Measurements from ENCODE around the gene CEP112. TPM values are rescaled to one million over a fixed set of nuclear protein-coding genes. Genes with fewer than 3 reads are reported as not detected.

CEP112 gene
- total and polyA plus RNA-seq, 2 of the 8 experiments (the other 6 are each of a cell fraction or from before 2014, with no cell fraction given) = 0.62 to 3.1 TPM

GRCh38 chr17:66171692-66172091 is 20.2 kb downstream of the CEP112 start:
- no peak overlapping the region for H3K27ac ChIP-seq (ENCODE audit: low read depth, low read length)
- H2BK5ac ChIP-seq (ENCODE audit: low read depth, low read length) = no peak overlapping the region
- no peak overlapping the region for H3K4ac ChIP-seq (replicated peaks; ENCODE audit: insufficient read length, low read depth, low read length)
- H3K9ac ChIP-seq (replicated peaks in 1 of 4; ENCODE audit: extremely low read depth in 1 of 4, low read depth in 3 of 4, low read length in 3 of 4) = no peak overlapping the region
- H3K4me2 ChIP-seq (ENCODE audit: insufficient read depth in 1 of 2, low read depth in 2 of 2, low read length in 2 of 2) = no peak overlapping the region
- H3K36me3 ChIP-seq (ENCODE audit: control insufficient read depth in 2 of 4, insufficient read depth in 4 of 4, low read length in 3 of 4) = no peaks in the 10 kb centered on the region
- no peak overlapping the region for H2AFZ ChIP-seq (ENCODE audit: low read length)
- no peak overlapping the region for H2BK20ac ChIP-seq (ENCODE audit: low read length)
- 82% methylated on average over 3 of the region's 3 CpGs; no CpG with 5 or more reads in 1 of the 2 experiments for WGBS, 2 experiments (ENCODE audit: extremely low coverage in 1 of 2, insufficient coverage in 1 of 2, insufficient read length in 1 of 2, insufficient replicate concordance in 2 of 2, low coverage in 1 of 2, low lambda C conversion rate in 2 of 2, missing lambda C conversion rate in 1 of 2)
- no peaks in the 10 kb centered on the region for H4K20me1 ChIP-seq (replicated peaks in 1 of 2; ENCODE audit: control insufficient read depth in 1 of 2, insufficient read depth in 2 of 2, low read length in 2 of 2)
- H2BK120ac ChIP-seq (replicated peaks; ENCODE audit: low read depth, low read length) = no peak overlapping the region
- H3K18ac ChIP-seq (ENCODE audit: extremely low read depth, low read length) = no peak overlapping the region
- no peak overlapping the region for H3K14ac ChIP-seq (ENCODE audit: insufficient read length)
- H3K4me3 ChIP-seq (ENCODE audit: extremely low read depth in 1 of 4, insufficient read depth in 2 of 4, low read depth in 3 of 4, low read length in 4 of 4) = no peak overlapping the region
- H3K23ac ChIP-seq (ENCODE audit: insufficient read length) = no peak overlapping the region
- H2BK15ac ChIP-seq (ENCODE audit: low read length) = no peak overlapping the region
- H3K9me3 ChIP-seq (ENCODE audit: insufficient read depth in 2 of 2, low read depth in 1 of 2, low read length in 1 of 2) = no peaks in the 10 kb centered on the region
- no peak overlapping the region for H2AK5ac ChIP-seq (ENCODE audit: low read depth, low read length)
- CTCF ChIA-PET (ENCODE audit: partially characterized antibody) = interaction anchor here (1.0 kb wide), 1 partner anchor 16 kb away, joined by 4 read pairs; no protein-coding TSS in a partner anchor
- H3K79me1 ChIP-seq (ENCODE audit: low read depth, low read length) = no peaks in the 10 kb centered on the region
- H4K5ac ChIP-seq (ENCODE audit: insufficient read length, low read depth, low read length) = no peak overlapping the region
- H3K23me2 ChIP-seq (ENCODE audit: low read depth, low read length) = no peaks in the 10 kb centered on the region
- POLR2A ChIA-PET (ENCODE audit: partially characterized antibody) = no interaction called here
- DNase-seq (ENCODE audit: low read depth in 1 of 2, low spot score in 2 of 2) (no peak), FAIRE-seq (no peak)
- H3K56ac ChIP-seq (replicated peaks; ENCODE audit: insufficient read length, low read depth, low read length) = no peak overlapping the region
- no peak overlapping the region for H4K8ac ChIP-seq (ENCODE audit: extremely low read depth, insufficient read depth, low read length)
- H2BK12ac ChIP-seq (ENCODE audit: low read depth, low read length) = no peak overlapping the region
- H3K27me3 ChIP-seq (replicated peaks in 1 of 4; ENCODE audit: control insufficient read depth in 3 of 4, extremely low read depth in 1 of 4, insufficient read depth in 3 of 4, low read length in 3 of 4) = no peaks in the 10 kb centered on the region
- no peak overlapping the region for H4K91ac ChIP-seq (replicated peaks; ENCODE audit: insufficient read length, low read length)
- no peaks in the 10 kb centered on the region for H3K4me1 ChIP-seq (replicated peaks in 1 of 4; ENCODE audit: control insufficient read depth in 3 of 4, insufficient read depth in 4 of 4, low read length in 3 of 4)
- H3K79me2 ChIP-seq (ENCODE audit: control insufficient read depth in 1 of 2, insufficient read depth in 2 of 2, low read length in 2 of 2) = no peaks in the 10 kb centered on the region
- TF ChIP-seq KDM5A (IDR thresholded peaks at IDR 0.05; ENCODE audit: low read length) = no peak

All from H1 (cell line).